ENCODE data around the gene ZNF700. TPM values are rescaled to one million over a fixed set of nuclear protein-coding genes. Genes with fewer than 3 reads are reported as not detected.

ZNF700 gene
- 0.17 to 0.32 TPM (median 0.18 TPM) in 5 replicates for total RNA-seq (2022; extraction: Qiagen RNA extraction; ENCODE audit: low read depth)

DNA sequence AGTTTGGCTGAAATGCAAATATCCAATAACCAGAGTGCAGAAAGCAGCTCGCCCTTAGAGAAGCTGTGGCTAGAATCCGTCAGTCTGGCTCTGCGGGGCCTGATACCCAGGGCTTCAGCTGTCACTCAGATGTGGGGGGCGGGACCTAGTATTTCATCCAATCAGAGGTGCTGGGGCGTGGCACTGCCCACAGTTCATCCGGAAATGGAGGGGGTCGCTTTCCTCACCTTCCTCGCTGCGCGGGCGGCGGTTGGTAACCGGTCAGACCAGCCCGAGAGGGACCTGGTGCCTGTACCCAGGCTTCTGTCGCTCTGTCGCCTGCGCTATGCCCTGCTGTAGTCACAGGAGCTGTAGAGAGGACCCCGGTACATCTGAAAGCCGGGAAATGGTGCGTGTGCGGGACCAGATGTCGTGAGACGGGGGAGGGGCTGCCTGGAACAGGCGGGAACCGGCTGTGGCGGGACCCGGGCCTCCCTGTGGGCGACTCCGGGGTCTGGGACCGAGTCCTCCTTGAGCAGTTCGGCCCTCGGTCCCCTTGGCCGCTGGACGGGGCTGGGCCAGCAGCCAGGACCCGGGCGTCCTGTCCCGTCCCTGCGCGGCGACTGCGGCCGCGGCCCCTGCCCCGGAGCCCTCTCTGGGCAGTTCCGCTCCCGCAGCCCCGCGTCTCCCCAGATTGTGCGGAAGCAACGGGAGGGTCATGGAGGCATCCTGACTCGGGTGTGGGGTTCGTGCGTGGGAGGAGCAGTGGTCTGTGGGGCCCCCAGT, at the start of gene ZNF700:
ZNF700 (plus strand) TSS at position 222 of the 765 bp plus-strand sequence; CDS start at position 326, 104 bp downstream.

GRCh38 chr19:11887611-11888531, 37.0 kb upstream of the ZNF700 start, which contains the start of gene ZNF69:
Gene ZNF69 (plus strand): TSS chr19:11887782. CDS start chr19:11887924, 142 bp downstream.

GRCh38 chr19:11964858-11965645, 40.1 kb downstream of the ZNF700 start, which contains the start of gene ZNF763:
Gene ZNF763 (plus strand): TSS chr19:11965040. CDS start chr19:11965209, 169 bp downstream.

Other genes with a start within 250 kb of the ZNF700 start
- 2.0 to 3.4 TPM (median 2.6 TPM) in 5 replicates for gene ZNF823, start 186.2 kb upstream of the ZNF700 start, total RNA-seq (2022; extraction: Qiagen RNA extraction; ENCODE audit: low read depth)
- gene ZNF441, start 158.1 kb upstream of the ZNF700 start, total RNA-seq (2022; extraction: Qiagen RNA extraction; ENCODE audit: low read depth): not detected in 5 replicates
- gene ZNF491, start 126.6 kb upstream of the ZNF700 start, total RNA-seq (2022; extraction: Qiagen RNA extraction; ENCODE audit: low read depth): not detected in 5 replicates
- 0.05 to 0.21 TPM (median 0.12 TPM) in 3 of 5 replicates, not detected in the others for gene ZNF440, start 110.8 kb upstream of the ZNF700 start, total RNA-seq (2022; extraction: Qiagen RNA extraction; ENCODE audit: low read depth)
- not detected in 5 replicates for gene ZNF439, start 76.4 kb upstream of the ZNF700 start, total RNA-seq (2022; extraction: Qiagen RNA extraction; ENCODE audit: low read depth)
- not detected in 5 replicates for gene ZNF69, start 37.3 kb upstream of the ZNF700 start, total RNA-seq (2022; extraction: Qiagen RNA extraction; ENCODE audit: low read depth)
- gene ZNF763, start 39.9 kb downstream of the ZNF700 start, total RNA-seq (2022; extraction: Qiagen RNA extraction; ENCODE audit: low read depth): not detected in 5 replicates
- gene ZNF433, start 110.6 kb downstream of the ZNF700 start, total RNA-seq (2022; extraction: Qiagen RNA extraction; ENCODE audit: low read depth): not detected in 5 replicates
- gene ZNF878, start 127.9 kb downstream of the ZNF700 start, total RNA-seq (2022; extraction: Qiagen RNA extraction; ENCODE audit: low read depth): not detected in 5 replicates
- gene ZNF844, start 139.6 kb downstream of the ZNF700 start, total RNA-seq (2022; extraction: Qiagen RNA extraction; ENCODE audit: low read depth): not detected in 5 replicates
- 0.23 to 0.25 TPM in 2 of 5 replicates, not detected in the others for gene ZNF20, start 215.2 kb downstream of the ZNF700 start, total RNA-seq (2022; extraction: Qiagen RNA extraction; ENCODE audit: low read depth)
- not detected in 5 replicates for gene ZNF625, start 231.6 kb downstream of the ZNF700 start, total RNA-seq (2022; extraction: Qiagen RNA extraction; ENCODE audit: low read depth)
- gene ZNF136, start 238.0 kb downstream of the ZNF700 start, total RNA-seq (2022; extraction: Qiagen RNA extraction; ENCODE audit: low read depth): 1.2 to 2.5 TPM (median 1.6 TPM) in 5 replicates